Stimulated activated CD8-positive, alpha-beta memory T cell treated with anti-CD3 and anti-CD28 coated beads, Interleukin-12 subunit alpha, Interleukin-12 subunit beta, amount 100 ng/mL, for 1 hour (primary cell): Measurements from ENCODE around the gene TTC39C.

Source experiments
- DNase-seq: peaks from one replicate; pipeline ENCODE4 v3.0.0-alpha.2; 2020; ENCODE audit warnings: low read depth

TTC39C gene

GRCh38 chr18:24014062-24014985 lies at the start of gene TTC39C:
Gene TTC39C, plus strand, starts transcription at chr18:24014754. Its CDS starts 118 bp downstream, at chr18:24014872.
- peak; percentile 68 for DNase-seq

DNA sequence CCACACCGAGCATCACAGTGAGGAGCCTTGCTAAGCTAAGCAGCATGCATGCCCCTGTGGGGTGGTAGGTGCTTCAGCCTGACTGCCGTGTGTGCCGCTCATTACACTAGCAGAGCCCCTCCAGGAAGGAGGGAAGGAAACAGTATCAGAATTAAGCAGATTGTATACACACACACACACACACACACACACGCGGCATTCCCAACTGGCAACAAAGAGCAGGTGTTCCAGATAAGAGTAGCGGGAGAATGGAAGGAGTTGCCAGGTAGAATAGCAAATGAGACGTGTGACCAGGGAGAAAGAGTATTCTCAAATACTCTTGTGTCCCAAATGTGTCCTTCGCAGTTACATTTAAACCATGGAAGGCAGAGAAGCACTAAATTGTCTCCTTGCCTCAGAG lies 47.6 kb upstream of the TTC39C start:
- DNase-seq = no peak

DNA sequence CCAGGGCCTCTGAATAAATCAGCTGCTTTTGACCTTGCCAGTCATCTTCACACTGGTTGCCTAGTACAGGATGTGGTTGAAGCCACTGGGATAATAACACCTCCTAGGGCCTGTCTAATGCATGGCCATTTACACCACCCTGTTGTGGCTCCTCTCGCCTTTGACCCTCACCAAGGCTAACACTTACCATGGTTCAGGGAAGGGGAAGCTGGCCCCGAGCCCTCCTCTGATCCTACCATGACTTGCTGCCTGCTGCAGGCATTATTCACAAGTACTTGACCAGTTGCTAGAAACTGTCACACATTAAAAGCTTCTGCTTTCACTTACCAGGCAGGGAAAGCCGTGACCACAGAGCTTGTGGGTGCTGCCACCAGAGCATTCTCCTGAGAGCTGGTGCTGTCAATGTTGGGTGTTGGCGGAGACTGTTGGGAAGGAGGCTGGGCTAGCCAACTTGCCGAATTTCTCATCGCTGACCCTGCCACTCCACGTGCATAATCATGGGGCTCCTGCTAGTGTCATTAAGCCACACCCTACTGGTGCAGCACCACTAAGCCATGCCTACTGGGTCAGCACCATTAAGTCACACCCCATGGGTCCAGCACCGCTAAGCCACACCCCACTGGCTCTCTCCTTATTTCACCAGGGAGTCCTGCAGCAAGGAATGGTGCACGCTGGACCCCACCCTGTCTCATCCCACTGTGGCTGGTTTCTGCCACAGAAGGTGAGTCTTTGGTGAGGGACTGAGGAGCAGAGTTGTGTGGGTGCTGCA lies 47.0 kb upstream of the TTC39C start:
- DNase-seq = no peak

GRCh38 chr18:23968638-23969604 lies 45.6 kb upstream of the TTC39C start:
- DNase-seq = no peak

GRCh38 chr18:23969664-23970063 lies 44.9 kb upstream of the TTC39C start:
- no peak for DNase-seq

DNA sequence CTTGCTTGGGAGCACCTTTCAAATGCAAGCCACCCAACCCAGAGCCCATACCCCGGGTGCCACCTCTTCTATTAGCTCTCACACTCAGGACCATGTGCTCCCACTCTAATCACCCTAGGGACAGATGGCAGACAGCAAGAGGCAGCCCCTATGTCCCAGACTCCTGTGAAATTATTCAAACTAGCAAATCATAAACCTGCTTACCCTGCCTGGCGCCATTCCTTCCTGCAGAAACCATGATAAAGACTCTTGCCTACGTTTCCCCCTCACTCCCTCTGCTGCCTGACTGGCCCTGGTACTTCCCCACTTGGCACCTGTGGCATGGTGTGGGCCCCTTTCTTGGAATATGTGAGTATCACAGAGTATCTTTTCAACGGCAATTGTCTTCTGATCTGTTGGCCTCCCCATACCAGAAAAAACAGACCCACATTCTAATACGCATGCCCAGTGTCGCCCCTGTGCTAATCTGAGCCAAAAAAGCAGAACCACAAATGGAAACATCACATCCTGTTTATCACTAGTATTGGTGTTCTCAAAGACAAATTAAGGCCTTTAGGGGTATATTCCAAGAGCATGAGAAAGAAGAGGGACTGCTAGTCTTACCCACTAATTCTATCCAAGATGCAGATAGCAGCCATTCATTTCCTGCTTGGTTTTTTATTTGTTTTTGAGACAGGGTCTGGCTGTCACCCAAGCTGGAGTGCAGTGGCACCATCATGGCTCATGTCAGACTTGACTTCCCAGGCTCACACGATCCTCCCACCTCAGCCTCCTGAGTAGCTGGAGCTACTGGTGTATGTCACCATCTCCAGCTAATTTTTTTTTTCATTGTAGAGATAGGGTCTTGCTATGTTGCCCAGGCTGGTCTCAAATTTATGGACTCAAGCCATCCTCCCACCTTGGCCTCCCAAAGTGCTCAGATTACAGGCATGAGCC lies 44.1 kb upstream of the TTC39C start:
- no peak for DNase-seq

- DNase-seq = no peak
Observed at GRCh38 chr18:23971097-23971440, 43.5 kb upstream of the TTC39C start.

DNA sequence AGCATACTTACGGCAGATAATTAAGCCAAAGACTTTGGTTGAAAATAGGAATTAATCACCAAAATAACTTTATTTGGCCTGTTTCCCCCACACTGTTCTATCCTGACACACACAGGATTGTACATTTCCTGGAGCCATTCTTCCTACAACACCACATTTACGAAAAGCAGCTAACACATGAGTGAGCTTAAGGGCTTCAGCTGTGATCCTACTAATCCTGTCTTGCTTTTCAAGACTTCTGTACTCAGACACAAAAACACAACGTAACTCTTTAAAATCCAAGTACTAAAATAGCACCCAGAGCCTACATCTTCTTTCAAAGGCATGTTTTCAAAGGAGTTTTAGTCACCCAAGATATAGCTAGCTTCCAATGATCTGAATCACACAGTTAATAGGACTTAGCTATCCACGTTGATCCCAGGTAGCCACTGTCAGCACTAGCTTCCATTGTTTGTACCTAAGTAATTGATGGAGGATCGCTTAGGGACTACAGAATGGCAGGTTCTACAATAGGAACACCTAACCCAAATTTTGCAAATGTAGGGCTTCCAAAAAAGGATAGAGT lies 42.8 kb upstream of the TTC39C start:
- DNase-seq = no peak

DNA sequence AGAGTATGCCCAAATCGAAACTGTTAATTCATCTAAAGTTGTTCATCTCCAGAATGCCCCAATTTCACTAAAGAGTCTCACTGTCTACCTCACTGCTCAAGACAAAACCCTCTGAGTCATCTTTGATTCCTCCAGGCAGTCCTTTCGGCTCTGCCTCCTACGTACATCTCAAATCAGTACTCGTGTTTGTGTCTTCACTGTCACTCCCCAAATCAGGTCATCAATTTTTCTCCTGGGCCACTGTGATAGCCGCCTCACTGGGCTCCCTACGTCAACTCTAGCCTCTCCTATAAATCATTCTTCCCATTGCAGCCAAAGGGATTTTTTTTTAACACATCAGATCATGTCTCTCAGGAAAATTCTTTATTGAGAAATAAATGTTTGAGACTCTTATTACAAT lies 42.1 kb upstream of the TTC39C start:
- no peak for DNase-seq

DNA sequence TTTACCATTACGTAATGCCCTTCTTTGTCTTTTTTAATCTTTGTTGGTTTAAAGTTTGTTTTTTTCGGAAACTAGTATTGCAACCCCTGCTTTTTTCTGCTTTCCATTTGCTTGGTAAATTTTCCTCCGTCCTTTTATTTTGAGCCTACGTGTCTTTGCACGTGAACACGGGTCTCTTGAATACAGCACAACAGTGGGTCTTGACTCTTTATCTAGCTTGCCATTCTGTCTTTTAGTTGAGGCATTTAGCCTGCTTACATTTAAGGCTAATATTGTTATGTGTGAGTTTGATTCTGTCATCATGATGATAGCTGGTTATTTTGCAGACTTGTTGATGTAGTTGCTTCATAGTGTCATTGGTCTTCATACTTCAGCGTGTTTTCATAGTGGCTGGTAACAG lies 37.5 kb upstream of the TTC39C start:
- DNase-seq = no peak

DNA sequence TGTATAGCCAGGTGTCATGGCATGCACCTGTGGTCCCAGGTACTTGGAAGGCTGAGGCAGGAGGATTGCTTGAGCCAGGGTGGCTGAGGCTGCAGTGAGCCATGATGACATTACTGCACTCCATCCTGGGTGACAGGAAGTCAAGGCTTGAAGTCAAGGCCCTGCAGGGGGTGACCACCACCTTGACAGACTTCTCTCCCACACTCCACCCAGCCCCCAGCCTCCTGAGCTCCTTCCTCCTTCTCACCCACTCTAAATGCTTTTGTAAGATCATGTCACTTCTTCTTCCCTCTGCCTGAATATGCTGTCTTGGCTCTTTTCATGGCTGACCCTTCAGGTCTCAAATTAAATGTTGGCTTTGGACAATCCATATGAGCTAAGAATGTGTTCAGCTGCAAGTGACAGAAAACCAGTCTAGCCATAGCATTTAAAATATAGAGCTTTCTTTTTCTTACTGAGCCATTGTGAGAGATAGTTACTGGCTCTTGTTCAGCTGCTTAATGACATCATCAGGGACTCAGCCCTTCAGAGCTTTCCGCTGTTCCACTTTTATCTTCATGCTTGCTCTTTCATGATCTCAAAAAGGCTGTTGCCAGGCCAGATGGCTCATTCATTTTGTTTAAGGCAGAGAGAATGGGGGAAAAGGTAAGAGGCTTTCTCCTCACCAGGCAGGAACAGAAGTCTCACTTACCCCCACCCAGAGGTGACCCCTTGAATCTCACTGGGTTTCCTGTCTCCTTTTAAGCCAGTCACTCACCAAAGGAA lies 36.7 kb upstream of the TTC39C start:
- no peak for DNase-seq

- DNase-seq = no peak
Observed at GRCh38 chr18:23981369-23981980, 33.1 kb upstream of the TTC39C start.

DNA sequence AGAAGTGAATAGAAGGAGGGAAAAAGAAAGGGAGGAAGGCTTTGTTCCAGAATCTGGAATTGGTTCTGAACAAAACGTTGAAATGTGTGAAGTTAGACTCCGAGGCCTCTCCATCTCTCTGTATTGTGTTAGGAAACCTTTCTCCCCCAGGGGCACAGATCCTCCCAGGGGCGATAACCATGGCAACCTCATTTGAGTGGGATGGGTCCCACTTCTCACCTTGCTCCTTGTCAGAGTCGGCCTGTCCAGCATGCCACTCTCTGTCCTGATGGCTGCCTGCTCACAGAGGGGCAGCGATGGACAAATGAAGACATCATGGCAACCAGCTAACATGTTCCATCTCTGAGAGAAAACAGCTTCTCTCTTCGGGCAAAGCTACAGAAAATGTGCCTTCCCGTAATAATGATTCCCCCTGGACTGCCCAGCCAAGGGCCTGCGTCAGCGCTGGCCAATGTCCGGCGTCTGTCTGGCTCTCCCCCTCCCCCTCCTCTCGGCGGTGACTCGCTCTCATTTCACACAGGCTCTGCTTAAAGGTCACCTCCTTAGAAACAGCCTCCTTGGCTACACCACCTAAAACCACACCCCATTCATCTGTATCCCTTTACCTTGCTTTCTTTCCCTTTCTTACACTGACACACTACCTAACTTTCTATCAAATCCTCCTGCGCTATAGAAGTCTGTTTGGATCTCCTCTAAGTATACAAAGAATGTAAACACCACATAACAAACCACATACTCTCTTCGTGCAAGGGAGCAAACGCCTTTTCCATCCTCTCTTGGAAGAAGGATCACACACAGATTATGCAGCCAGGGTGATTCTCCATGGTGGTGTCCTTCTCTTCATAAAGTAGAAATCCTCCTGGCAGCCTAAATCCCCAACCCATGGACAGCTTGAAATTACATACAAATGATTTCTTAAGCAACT lies 32.1 kb upstream of the TTC39C start:
- DNase-seq = no peak

GRCh38 chr18:23983112-23983511 lies 31.4 kb upstream of the TTC39C start:
- DNase-seq = no peak

DNA sequence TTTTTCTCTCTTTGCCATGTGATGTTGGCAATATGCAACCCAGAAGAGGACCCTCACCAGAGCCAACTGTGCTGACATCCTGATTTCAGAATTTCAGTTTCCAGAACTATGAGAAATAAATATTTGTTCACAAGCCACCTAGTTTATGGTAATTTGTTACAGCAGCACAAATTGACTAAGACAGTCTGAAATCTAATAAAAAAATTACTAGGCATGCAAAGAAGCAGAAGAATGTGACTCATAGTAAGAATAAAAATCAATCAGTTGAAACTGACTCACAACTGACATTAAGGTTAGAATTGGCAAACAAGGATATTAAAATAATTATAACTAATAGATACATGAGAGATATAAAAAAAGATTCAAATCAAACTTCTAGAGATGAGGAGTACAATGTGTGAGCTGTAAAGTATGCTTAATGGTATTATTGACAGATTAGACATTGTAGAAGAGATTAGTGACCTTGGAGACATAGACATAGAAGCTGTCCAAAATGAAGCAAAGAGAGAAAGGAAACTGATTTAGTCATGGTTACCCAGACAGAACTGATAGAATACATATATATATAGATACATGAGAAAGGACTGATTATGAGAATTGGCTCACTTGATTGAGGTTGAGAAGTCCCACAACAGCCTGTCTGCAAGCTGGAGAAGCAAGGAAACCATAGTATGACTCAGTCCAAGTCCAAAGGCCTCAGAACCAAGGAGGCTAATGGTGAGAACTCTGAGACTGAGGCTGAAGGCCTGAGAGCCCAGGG lies 27.8 kb upstream of the TTC39C start:
- no peak for DNase-seq

GRCh38 chr18:23990474-23991410 lies 23.8 kb upstream of the TTC39C start:
- DNase-seq = no peak
